GM18867 (cell line): ENCODE results near the gene LMOD1.
"Not testable (repeated sequence)": the region's sequence is repeated elsewhere in the genome, so short reads cannot be mapped to it uniquely, and the experiment has no call there.

ENCODE experiments used
- ATAC-seq: cut with Tn5 transposase; IDR thresholded peaks from one replicate; pipeline ENCODE4 v1.9.1; 2021; ENCODE audit warnings: mild to moderate bottlenecking, moderate library complexity; ENCODE audit not compliant: unreplicated experiment

Gene LMOD1

GRCh38 chr1:201917362-201918033 is 28.9 kb downstream of the LMOD1 start:
- no peak for ATAC-seq

GRCh38 chr1:201916649-201917249 is 29.6 kb downstream of the LMOD1 start:
- peak; percentile 46 for ATAC-seq

GRCh38 chr1:201914456-201915235 is 31.7 kb downstream of the LMOD1 start:
- ATAC-seq, result no peak

- no peak for ATAC-seq
These were observed 33.5 kb downstream of the LMOD1 start for GRCh38 chr1:201912832-201913231.

GRCh38 chr1:201911826-201912571 is 34.3 kb downstream of the LMOD1 start:
- ATAC-seq, result no peak

- no peak for ATAC-seq
These were observed 38.7 kb downstream of the LMOD1 start for GRCh38 chr1:201907621-201908020.

GRCh38 chr1:201906336-201906735 is 40.0 kb downstream of the LMOD1 start:
- no peak for ATAC-seq

GRCh38 chr1:201905234-201905890 is 41.0 kb downstream of the LMOD1 start:
- no peak for ATAC-seq

GRCh38 chr1:201904579-201904978 is 41.8 kb downstream of the LMOD1 start:
- ATAC-seq, result no peak

- ATAC-seq, result no peak
These were observed 43.2 kb downstream of the LMOD1 start for GRCh38 chr1:201903135-201903534.

GRCh38 chr1:201902198-201902597 is 44.1 kb downstream of the LMOD1 start:
- no peak for ATAC-seq

GRCh38 chr1:201901036-201901435 is 45.3 kb downstream of the LMOD1 start:
- ATAC-seq, result not testable (repeated sequence)

GRCh38 chr1:201900476-201900875 is 45.9 kb downstream of the LMOD1 start:
- ATAC-seq, result no peak

- ATAC-seq, result no peak
These were observed 46.5 kb downstream of the LMOD1 start for GRCh38 chr1:201899683-201900429.

- ATAC-seq, result no peak
These were observed 47.4 kb downstream of the LMOD1 start for GRCh38 chr1:201898992-201899391.

GRCh38 chr1:201898240-201898894 is 48.0 kb downstream of the LMOD1 start:
- ATAC-seq, result no peak

- ATAC-seq, result no peak
These were observed 49.4 kb downstream of the LMOD1 start for GRCh38 chr1:201896951-201897391.

GRCh38 chr1:201895913-201896807 is 50.2 kb downstream of the LMOD1 start:
- peak; percentile 76 for ATAC-seq
